Astrocyte (in vitro differentiated cells and primary cell): ENCODE data around the gene NEIL3. TPM values are rescaled to one million over a fixed set of nuclear protein-coding genes. Genes with fewer than 3 reads are reported as not detected.

ENCODE experiments used
- DNase-seq: peaks from one replicate; pipeline ENCODE4 v3.0.0-alpha.2; 2010; ENCODE audit warnings: low read depth
- FAIRE-seq: peaks from 2 replicates; lab custom pipeline; 2011; peaks lifted over from hg19 to GRCh38; lab: Jason Lieb, UNC
- H2AFZ ChIP-seq: 2 replicates; pipeline ENCODE4 v1.6.0; 2012; ENCODE audit warnings: low read depth, low read length, inconsistent platforms
- H3K27ac ChIP-seq: 2 replicates; pipeline ENCODE4 v1.5.1; 2011; ENCODE audit warnings: low read depth, low read length, inconsistent platforms
- H3K27me3 ChIP-seq: 2 replicates; pipeline ENCODE4 v1.6.0; 2011; ENCODE audit warnings: low read length, inconsistent platforms; ENCODE audit not compliant: insufficient read depth
- H3K36me3 ChIP-seq: 2 replicates; pipeline ENCODE4 v1.5.1; 2011; ENCODE audit warnings: low read length, inconsistent platforms; ENCODE audit not compliant: insufficient read depth
- H3K4me1 ChIP-seq: 2 replicates; pipeline ENCODE4 v1.5.1; 2011; ENCODE audit warnings: low read length, inconsistent platforms; ENCODE audit not compliant: insufficient read depth
- H3K4me2 ChIP-seq: 2 replicates; pipeline ENCODE4 v1.6.0; 2012; ENCODE audit warnings: low read length, inconsistent platforms
- H3K4me3 ChIP-seq: 2 replicates; pipeline ENCODE4 v1.5.1; 2011; ENCODE audit warnings: low read depth, mild to moderate bottlenecking, low read length, inconsistent platforms; ENCODE audit not compliant: insufficient read depth
- H3K79me2 ChIP-seq: 2 replicates; pipeline ENCODE4 v1.6.0; 2012; ENCODE audit warnings: mild to moderate bottlenecking, low read length, inconsistent platforms; ENCODE audit not compliant: insufficient read depth
- H3K9ac ChIP-seq: 2 replicates; pipeline ENCODE4 v1.6.0; 2012; ENCODE audit warnings: mild to moderate bottlenecking, low read length, inconsistent platforms
- H3K9me3 ChIP-seq: 2 replicates; pipeline ENCODE4 v1.5.1; 2012; ENCODE audit warnings: low read depth, mild to moderate bottlenecking, low read length, inconsistent platforms; ENCODE audit not compliant: insufficient read depth
- H4K20me1 ChIP-seq: 2 replicates; pipeline ENCODE4 v1.6.0; 2012; ENCODE audit warnings: low read length, inconsistent platforms; ENCODE audit not compliant: insufficient read depth
- H3K27ac Mint-ChIP-seq: one replicate; pipeline ENCODE4 v1.8.0; 2021; ENCODE audit warnings: mild to moderate bottlenecking, mixed read lengths; ENCODE audit not compliant: unreplicated experiment
- H3K27me3 Mint-ChIP-seq: one replicate; pipeline ENCODE4 v1.8.0; 2021; ENCODE audit warnings: low read depth, mixed read lengths; ENCODE audit not compliant: unreplicated experiment
- H3K36me3 Mint-ChIP-seq: one replicate; pipeline ENCODE4 v1.8.0; 2021; ENCODE audit warnings: low read depth, mixed read lengths; ENCODE audit not compliant: unreplicated experiment
- H3K4me1 Mint-ChIP-seq: one replicate; pipeline ENCODE4 v1.8.0; 2021; ENCODE audit warnings: low read depth, mixed read lengths; ENCODE audit not compliant: unreplicated experiment
- H3K4me3 Mint-ChIP-seq: one replicate; pipeline ENCODE4 v1.8.0; 2021; ENCODE audit warnings: mild to moderate bottlenecking, moderate library complexity, mixed read lengths; ENCODE audit not compliant: unreplicated experiment
- H3K9me3 Mint-ChIP-seq: one replicate; pipeline ENCODE4 v1.8.0; 2021; ENCODE audit warnings: mild to moderate bottlenecking, mixed read lengths; ENCODE audit not compliant: unreplicated experiment
- EZH2 ChIP-seq: IDR thresholded peaks from 2 replicates; pipeline ENCODE4 v1.6.1; 2012; ENCODE audit warnings: mild to moderate bottlenecking, low read length, inconsistent platforms; ENCODE audit not compliant: insufficient read depth
- total RNA-seq: library from RNA; stranded (reverse); gene quantifications from 2 replicates; pipeline ENCODE4 v1.2.1, GENCODE V29; 2021
- TF ChIP-seq, protein P1 (sequence below): IDR thresholded peaks from 2 replicates; pipeline ENCODE4 v1.5.1; 2011; ENCODE audit warnings: low read depth, mild to moderate bottlenecking, inconsistent platforms, low read length, moderate library complexity; ENCODE audit not compliant: insufficient read depth

NEIL3 gene
- total RNA-seq, 1 donor from 2014 or later: 0.91 TPM

GRCh38 chr4:177293208-177294033 lies 16.3 kb upstream of the NEIL3 start:
- Mint-ChIP-seq H3K9me3 (peaks cover 5% of the 10 kb centered on the region), H3K4me1 (no peaks in the 10 kb centered on the region), H3K27ac (no peak overlapping the region), H3K4me3 (no peak overlapping the region), H3K36me3 (no peaks in the 10 kb centered on the region), H3K27me3 (no peaks in the 10 kb centered on the region)
- H3K4me2 ChIP-seq: no peak overlapping the region
- H3K27me3 ChIP-seq: no peaks in the 10 kb centered on the region
- H3K4me1 ChIP-seq: no peaks in the 10 kb centered on the region
- no peak overlapping the region for H3K4me3 ChIP-seq
- FAIRE-seq (no peak), DNase-seq (no peak)
- H3K36me3 ChIP-seq: no peaks in the 10 kb centered on the region
- no peaks in the 10 kb centered on the region for H4K20me1 ChIP-seq
- peaks cover 4% of the 10 kb centered on the region for H3K9me3 ChIP-seq
- no peak overlapping the region for H3K27ac ChIP-seq
- H2AFZ ChIP-seq: no peak overlapping the region
- no peak for TF ChIP-seq EZH2
- TF ChIP-seq, protein P1, sequence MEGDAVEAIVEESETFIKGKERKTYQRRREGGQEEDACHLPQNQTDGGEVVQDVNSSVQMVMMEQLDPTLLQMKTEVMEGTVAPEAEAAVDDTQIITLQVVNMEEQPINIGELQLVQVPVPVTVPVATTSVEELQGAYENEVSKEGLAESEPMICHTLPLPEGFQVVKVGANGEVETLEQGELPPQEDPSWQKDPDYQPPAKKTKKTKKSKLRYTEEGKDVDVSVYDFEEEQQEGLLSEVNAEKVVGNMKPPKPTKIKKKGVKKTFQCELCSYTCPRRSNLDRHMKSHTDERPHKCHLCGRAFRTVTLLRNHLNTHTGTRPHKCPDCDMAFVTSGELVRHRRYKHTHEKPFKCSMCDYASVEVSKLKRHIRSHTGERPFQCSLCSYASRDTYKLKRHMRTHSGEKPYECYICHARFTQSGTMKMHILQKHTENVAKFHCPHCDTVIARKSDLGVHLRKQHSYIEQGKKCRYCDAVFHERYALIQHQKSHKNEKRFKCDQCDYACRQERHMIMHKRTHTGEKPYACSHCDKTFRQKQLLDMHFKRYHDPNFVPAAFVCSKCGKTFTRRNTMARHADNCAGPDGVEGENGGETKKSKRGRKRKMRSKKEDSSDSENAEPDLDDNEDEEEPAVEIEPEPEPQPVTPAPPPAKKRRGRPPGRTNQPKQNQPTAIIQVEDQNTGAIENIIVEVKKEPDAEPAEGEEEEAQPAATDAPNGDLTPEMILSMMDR: no peak
- H3K9ac ChIP-seq: no peak overlapping the region
- no peaks in the 10 kb centered on the region for H3K79me2 ChIP-seq

- Histone ChIP-seq H4K20me1 (no peaks in the 10 kb centered on the region), H3K4me2 (no peak overlapping the region), H3K79me2 (no peaks in the 10 kb centered on the region), H3K4me3 (no peak overlapping the region), H3K27me3 (no peaks in the 10 kb centered on the region), H2AFZ (no peak overlapping the region), H3K36me3 (no peaks in the 10 kb centered on the region), H3K27ac (no peak overlapping the region), H3K9ac (no peak overlapping the region), H3K4me1 (no peaks in the 10 kb centered on the region), H3K9me3 (peaks cover 4% of the 10 kb centered on the region)
- DNase-seq (no peak), FAIRE-seq (no peak)
- TF ChIP-seq, protein P1: no peak
- TF ChIP-seq EZH2: no peak
- H3K36me3 Mint-ChIP-seq: no peaks in the 10 kb centered on the region
- H3K27me3 Mint-ChIP-seq: no peaks in the 10 kb centered on the region
- H3K27ac Mint-ChIP-seq: no peak overlapping the region
- H3K9me3 Mint-ChIP-seq: peaks cover 5% of the 10 kb centered on the region
- H3K4me3 Mint-ChIP-seq: no peak overlapping the region
- no peaks in the 10 kb centered on the region for H3K4me1 Mint-ChIP-seq
Observed at GRCh38 chr4:177297785-177298391, 11.8 kb upstream of the NEIL3 start.
